OCI-LY3 (cell line): ENCODE measurements around the gene ZNF319.

Source experiments
- EZH2phosphoT487 ChIP-seq: fragments of 200-600 bp; shearing (Covaris generic); IDR thresholded peaks from 2 replicates; pipeline ENCODE4 v1.6.1; 2018; ENCODE audit warnings: antibody characterized with exemption, mixed run types, low read depth
- TF ChIP-seq, protein P1 (sequence below): fragments of 200-600, 300-600 bp; sonication (generic); IDR thresholded peaks from 2 replicates; pipeline ENCODE4 v1.5.1; 2014; ENCODE audit warnings: antibody characterized with exemption, low read length, low read depth

DNA sequence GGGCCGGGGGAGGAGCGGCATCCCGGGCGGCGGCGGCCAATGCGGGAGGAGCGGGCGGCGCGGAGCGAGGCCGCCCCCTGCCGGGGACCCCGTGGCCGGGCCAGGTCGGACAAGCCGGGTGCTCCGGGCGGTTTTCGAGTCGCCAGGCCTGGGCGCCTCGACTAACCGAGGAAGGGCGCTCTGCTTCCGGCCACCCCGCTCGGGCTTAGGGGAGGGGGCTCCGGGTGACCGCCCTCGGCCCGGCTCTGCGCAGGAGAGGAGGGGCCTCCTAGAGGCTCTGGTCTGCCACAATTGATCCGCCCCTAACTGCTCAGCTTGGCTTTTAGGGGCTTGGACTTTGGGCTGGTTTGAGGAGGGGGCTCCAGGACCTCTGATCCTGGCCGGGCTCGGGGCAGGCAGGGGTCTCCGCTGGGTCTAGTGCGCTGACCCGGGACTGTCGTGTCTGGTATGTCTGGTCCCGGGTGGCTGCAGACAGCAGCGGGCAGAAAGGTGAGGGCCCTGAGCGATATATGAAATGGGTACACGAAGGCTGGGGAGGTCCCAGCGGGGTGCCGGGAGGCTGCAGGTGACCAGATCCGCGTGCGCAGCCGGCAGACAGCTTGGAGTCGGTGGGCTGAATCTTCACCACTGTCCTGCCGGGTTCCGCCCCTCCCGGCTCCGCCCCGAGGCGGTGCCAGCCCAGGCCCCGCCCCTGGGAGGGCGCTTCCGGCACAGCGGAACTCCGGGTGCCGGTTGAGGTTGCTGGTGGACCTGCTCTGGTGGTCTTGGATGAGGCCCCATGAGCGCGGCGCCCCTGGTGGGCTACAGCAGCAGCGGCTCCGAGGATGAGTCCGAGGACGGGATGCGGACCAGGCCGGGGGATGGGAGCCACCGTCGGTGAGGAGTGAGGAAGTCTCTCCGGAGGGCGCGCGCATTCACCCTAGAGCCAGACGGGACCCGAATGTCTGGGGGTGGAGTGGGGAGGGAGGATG is 519 bp upstream of the ZNF319 start, which contains the start of gene USB1:
- TF ChIP-seq, protein P1, sequence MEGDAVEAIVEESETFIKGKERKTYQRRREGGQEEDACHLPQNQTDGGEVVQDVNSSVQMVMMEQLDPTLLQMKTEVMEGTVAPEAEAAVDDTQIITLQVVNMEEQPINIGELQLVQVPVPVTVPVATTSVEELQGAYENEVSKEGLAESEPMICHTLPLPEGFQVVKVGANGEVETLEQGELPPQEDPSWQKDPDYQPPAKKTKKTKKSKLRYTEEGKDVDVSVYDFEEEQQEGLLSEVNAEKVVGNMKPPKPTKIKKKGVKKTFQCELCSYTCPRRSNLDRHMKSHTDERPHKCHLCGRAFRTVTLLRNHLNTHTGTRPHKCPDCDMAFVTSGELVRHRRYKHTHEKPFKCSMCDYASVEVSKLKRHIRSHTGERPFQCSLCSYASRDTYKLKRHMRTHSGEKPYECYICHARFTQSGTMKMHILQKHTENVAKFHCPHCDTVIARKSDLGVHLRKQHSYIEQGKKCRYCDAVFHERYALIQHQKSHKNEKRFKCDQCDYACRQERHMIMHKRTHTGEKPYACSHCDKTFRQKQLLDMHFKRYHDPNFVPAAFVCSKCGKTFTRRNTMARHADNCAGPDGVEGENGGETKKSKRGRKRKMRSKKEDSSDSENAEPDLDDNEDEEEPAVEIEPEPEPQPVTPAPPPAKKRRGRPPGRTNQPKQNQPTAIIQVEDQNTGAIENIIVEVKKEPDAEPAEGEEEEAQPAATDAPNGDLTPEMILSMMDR, result peak; percentile 53
- no peak for TF ChIP-seq EZH2phosphoT487
